Globus pallidus (tissue), 1 donor: Measurements from ENCODE around the gene SIK3.

Source experiments
- DNase-seq: peaks from one replicate; pipeline ENCODE4 v3.0.0-alpha.2; 2015; ENCODE audit warnings: low spot score

Gene SIK3

GRCh38 chr11:117110294-117110950 is 12.2 kb upstream of the SIK3 start:
- DNase-seq: no peak

- DNase-seq: no peak
These were observed 9.7 kb upstream of the SIK3 start for GRCh38 chr11:117107701-117108590.

GRCh38 chr11:117100556-117100955 is 2.3 kb upstream of the SIK3 start:
- DNase-seq: no peak

GRCh38 chr11:117099696-117100095 is 1.5 kb upstream of the SIK3 start:
- no peak for DNase-seq

- peak; percentile 66 for DNase-seq
These were observed 599 bp downstream of the SIK3 start for GRCh38 chr11:117097389-117098268.

- no peak for DNase-seq
These were observed 1.2 kb downstream of the SIK3 start for GRCh38 chr11:117097014-117097388.

GRCh38 chr11:117096201-117096991 is 1.8 kb downstream of the SIK3 start:
- peak; percentile 92 for DNase-seq

GRCh38 chr11:117095284-117096161 is 2.7 kb downstream of the SIK3 start:
- no peak for DNase-seq

- peak; percentile 74 for DNase-seq
These were observed 3.5 kb downstream of the SIK3 start for GRCh38 chr11:117094776-117095175.

GRCh38 chr11:117092951-117093590 is 5.2 kb downstream of the SIK3 start:
- DNase-seq: no peak

- no peak for DNase-seq
These were observed 6.3 kb downstream of the SIK3 start for GRCh38 chr11:117091753-117092477.

GRCh38 chr11:117090111-117090706 is 8.0 kb downstream of the SIK3 start:
- DNase-seq: no peak

GRCh38 chr11:117089685-117090084 is 8.5 kb downstream of the SIK3 start:
- no peak for DNase-seq

- DNase-seq: no peak
These were observed 10.8 kb downstream of the SIK3 start for GRCh38 chr11:117087446-117087845.

- DNase-seq: no peak
These were observed 13.2 kb downstream of the SIK3 start for GRCh38 chr11:117084992-117085391.

GRCh38 chr11:117083011-117083935 is 15.0 kb downstream of the SIK3 start:
- DNase-seq: peak; percentile 91

GRCh38 chr11:117081908-117082307 is 16.3 kb downstream of the SIK3 start:
- DNase-seq: no peak

GRCh38 chr11:117080370-117080769 is 17.9 kb downstream of the SIK3 start:
- no peak for DNase-seq
